ENCODE measurements around the gene SLC39A9. TPM values are rescaled to one million over a fixed set of nuclear protein-coding genes. Genes with fewer than 3 reads are reported as not detected.

Gene SLC39A9
- total and polyA plus RNA-seq, 10 donors, result 11.8 to 55.8 (median 46.2) TPM

DNA sequence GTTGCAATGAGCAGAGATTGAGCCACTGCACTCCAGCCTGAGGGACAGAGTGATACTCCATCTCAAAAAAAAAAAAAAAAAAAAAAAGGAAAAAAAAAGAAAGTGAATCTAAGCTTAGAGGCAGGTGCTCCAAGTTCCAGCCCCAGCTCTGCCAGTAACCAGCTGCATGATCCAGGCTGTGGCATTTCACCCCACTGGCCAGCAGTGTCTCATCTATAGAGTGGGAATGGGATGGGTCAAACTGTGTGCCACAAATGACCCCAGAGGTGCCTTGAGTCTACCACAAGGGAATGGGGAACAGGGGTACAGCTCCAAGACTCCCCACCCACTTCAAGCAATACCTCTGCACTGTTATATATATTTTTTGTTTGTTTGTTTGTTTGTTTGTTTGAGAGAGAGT lies 91.0 kb downstream of the SLC39A9 start:
- H3K27ac ChIP-seq, result no peak overlapping the region
- peaks cover 4 to 46% (median 21%) of the 10 kb centered on the region in 7 donors for H3K27me3 ChIP-seq (replicated peaks in 1 of 7)
- H3K4me3 ChIP-seq, result no peak overlapping the region
- H3K9me3 ChIP-seq, result no peaks in the 10 kb centered on the region
- intact Hi-C loops (cut with DNase I; ENCODE audit: low total_unique reads), result no loop called here
- no peaks in the 10 kb centered on the region for H3K36me3 ChIP-seq
- TF ChIP-seq POLR2AphosphoS5 (IDR thresholded peaks at IDR 0.05), result no peak
- TF ChIP-seq, protein P1, sequence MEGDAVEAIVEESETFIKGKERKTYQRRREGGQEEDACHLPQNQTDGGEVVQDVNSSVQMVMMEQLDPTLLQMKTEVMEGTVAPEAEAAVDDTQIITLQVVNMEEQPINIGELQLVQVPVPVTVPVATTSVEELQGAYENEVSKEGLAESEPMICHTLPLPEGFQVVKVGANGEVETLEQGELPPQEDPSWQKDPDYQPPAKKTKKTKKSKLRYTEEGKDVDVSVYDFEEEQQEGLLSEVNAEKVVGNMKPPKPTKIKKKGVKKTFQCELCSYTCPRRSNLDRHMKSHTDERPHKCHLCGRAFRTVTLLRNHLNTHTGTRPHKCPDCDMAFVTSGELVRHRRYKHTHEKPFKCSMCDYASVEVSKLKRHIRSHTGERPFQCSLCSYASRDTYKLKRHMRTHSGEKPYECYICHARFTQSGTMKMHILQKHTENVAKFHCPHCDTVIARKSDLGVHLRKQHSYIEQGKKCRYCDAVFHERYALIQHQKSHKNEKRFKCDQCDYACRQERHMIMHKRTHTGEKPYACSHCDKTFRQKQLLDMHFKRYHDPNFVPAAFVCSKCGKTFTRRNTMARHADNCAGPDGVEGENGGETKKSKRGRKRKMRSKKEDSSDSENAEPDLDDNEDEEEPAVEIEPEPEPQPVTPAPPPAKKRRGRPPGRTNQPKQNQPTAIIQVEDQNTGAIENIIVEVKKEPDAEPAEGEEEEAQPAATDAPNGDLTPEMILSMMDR (IDR thresholded peaks at IDR 0.05 in 8 of 11, conservative IDR thresholded peaks at IDR 0.05 in 3 of 11), result no peak
- peaks cover 6 to 10% (median 8%) of the 10 kb centered on the region in 6 donors for H3K4me1 ChIP-seq
- DNase-seq, result no peak

DNA sequence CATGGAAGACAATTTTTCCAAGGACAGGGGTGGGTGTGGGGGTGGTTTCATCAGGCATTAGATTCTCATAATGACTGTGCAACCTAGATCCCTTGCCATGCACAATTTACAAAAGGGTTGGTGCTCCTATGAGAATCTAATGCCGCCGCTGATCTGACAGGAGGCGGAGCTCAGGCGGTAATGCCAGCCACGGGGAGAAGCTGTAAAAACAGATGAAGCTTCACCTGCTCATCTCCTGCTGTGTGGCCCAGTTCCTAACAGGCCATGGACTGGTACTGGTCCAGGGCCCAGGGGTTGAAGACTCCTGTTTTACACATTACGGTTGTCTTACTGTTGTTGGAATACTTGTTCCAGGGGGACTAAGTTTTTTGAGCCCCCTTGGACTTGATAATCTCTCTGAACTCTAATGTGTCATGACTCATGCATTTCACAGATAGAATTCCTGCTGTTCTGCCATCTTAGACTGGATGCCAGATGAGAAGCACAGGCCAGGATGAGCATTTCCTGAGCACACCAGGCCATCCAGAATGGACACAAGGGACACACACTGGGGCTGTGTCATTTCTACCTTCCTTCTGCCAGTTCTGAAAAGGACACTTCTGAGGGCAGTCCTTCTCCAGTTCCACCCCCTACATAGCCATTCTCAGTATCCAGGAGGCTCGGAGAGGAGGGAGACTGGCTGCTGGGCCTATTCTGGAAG lies 91.9 kb downstream of the SLC39A9 start:
- TF ChIP-seq POLR2AphosphoS5 (IDR thresholded peaks at IDR 0.05), result no peak
- TF ChIP-seq, protein P1 (IDR thresholded peaks at IDR 0.05 in 8 of 11, conservative IDR thresholded peaks at IDR 0.05 in 3 of 11), result no peak
- no peak for TF ChIP-seq POLR2A (IDR thresholded peaks at IDR 0.05)
- no peak for DNase-seq
- intact Hi-C loops (cut with DNase I; ENCODE audit: low total_unique reads), result no loop called here
- Histone ChIP-seq H3K27ac (no peak overlapping the region), H3K9me3 (no peaks in the 10 kb centered on the region), H3K36me3 (no peaks in the 10 kb centered on the region), H3K4me3 (no peak overlapping the region), H3K4me1 (peaks cover 0 to 1% (median 0%) of the 10 kb centered on the region in 6 donors), H3K27me3 (replicated peaks in 1 of 7) (peaks cover 0 to 37% (median 12%) of the 10 kb centered on the region in 7 donors)
- 82 to 92% (median 85%) methylated on average over 7 of the region's 7 CpGs for WGBS, 5 donors

DNA sequence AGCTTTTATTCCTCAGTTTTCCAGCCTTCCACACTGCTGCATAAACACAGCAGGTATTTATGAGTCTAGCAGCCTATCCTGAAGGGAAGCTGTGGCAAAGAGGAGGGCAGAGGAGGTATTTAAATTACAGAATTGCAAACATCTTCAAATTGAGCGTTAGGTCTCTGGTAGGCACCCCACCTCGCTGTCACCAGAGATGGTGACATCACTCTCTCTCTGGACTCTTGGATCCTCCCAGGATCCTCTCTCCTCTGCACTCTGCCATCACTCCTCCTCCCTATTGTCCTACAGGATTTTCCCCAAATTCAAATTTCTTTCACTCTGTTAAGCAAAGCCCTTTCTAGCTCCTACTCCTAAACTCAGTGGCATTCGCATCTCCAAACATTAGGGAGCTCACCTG lies 92.7 kb downstream of the SLC39A9 start:
- no peaks in the 10 kb centered on the region for H3K4me1 ChIP-seq
- H3K36me3 ChIP-seq, result no peaks in the 10 kb centered on the region
- no peak for DNase-seq
- H3K27ac ChIP-seq, result no peak overlapping the region
- 78 to 92% (median 88%) methylated on average over 3 of the region's 3 CpGs for WGBS, 5 donors
- H3K4me3 ChIP-seq, result no peak overlapping the region
- no peak for TF ChIP-seq POLR2AphosphoS5 (IDR thresholded peaks at IDR 0.05)
- TF ChIP-seq, protein P1 (IDR thresholded peaks at IDR 0.05 in 8 of 11, conservative IDR thresholded peaks at IDR 0.05 in 3 of 11), result no peak
- no peak for TF ChIP-seq POLR2A (IDR thresholded peaks at IDR 0.05)
- H3K27me3 ChIP-seq (replicated peaks in 1 of 7), result peaks cover 0 to 37% (median 5%) of the 10 kb centered on the region in 7 donors
- intact Hi-C loops (cut with DNase I; ENCODE audit: low total_unique reads), result no loop called here
- no peaks in the 10 kb centered on the region for H3K9me3 ChIP-seq

DNA sequence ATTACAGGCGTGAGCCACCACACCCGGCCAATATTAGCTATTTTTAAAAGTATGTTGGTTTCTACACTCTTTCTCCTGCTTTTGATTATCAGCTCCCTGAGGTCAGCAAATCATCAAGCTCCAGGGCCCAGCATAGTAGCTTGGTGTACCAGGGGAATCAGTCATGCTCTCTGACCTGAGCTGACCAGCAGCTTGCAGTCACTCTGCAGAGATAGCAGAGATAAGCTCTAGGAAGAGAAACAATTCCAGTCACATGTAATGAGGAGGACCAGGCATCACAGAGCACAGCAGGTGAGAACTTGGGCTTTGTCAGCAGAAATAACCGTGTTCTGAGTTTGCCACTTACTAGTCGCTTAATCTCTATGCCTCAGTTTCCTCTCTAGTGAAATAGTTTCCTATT lies 94.5 kb downstream of the SLC39A9 start:
- DNase-seq, result no peak
- Histone ChIP-seq H3K27me3 (replicated peaks in 1 of 7) (peaks cover 0 to 32% (median 0%) of the 10 kb centered on the region in 7 donors), H3K4me1 (no peaks in the 10 kb centered on the region), H3K27ac (no peak overlapping the region), H3K9me3 (no peaks in the 10 kb centered on the region), H3K36me3 (no peaks in the 10 kb centered on the region), H3K4me3 (no peak overlapping the region)
- TF ChIP-seq POLR2AphosphoS5 (IDR thresholded peaks at IDR 0.05) (no peak), POLR2A (IDR thresholded peaks at IDR 0.05) (no peak)
- TF ChIP-seq, protein P1 (IDR thresholded peaks at IDR 0.05 in 8 of 11, conservative IDR thresholded peaks at IDR 0.05 in 3 of 11), result no peak
- intact Hi-C loops (cut with DNase I; ENCODE audit: low total_unique reads), result no loop called here
- WGBS, 5 donors, result 71 to 91% (median 81%) methylated on average over 4 of the region's 4 CpGs
